IPS-20b (cell line): ENCODE results near the gene DBT.

ENCODE experiments used
- H3K27ac ChIP-seq: one replicate; pipeline ENCODE4 v1.5.1; 2013; ENCODE audit warnings: low read length
- H3K27me3 ChIP-seq: 2 replicates; pipeline ENCODE4 v1.6.1; 2013; ENCODE audit warnings: mild to moderate bottlenecking, low read length, inconsistent platforms; ENCODE audit not compliant: insufficient read depth
- H3K36me3 ChIP-seq: 2 replicates; pipeline ENCODE4 v1.6.1; 2013; ENCODE audit warnings: low read depth, mild to moderate bottlenecking, inconsistent platforms, low read length, moderate library complexity; ENCODE audit not compliant: insufficient read depth
- H3K4me1 ChIP-seq: 2 replicates; pipeline ENCODE4 v1.6.1; 2013; ENCODE audit warnings: mild to moderate bottlenecking, control low read depth, inconsistent platforms, low read length, moderate library complexity; ENCODE audit not compliant: insufficient read depth
- H3K4me3 ChIP-seq: 2 replicates; pipeline ENCODE4 v1.5.1; 2013; ENCODE audit warnings: mild to moderate bottlenecking, low read length, inconsistent platforms
- H3K9ac ChIP-seq: 2 replicates; pipeline ENCODE4 v1.6.1; 2013; ENCODE audit warnings: low read depth, mild to moderate bottlenecking, inconsistent platforms, low read length, moderate library complexity
- H3K9me3 ChIP-seq: 2 replicates; pipeline ENCODE4 v1.6.1; 2013; ENCODE audit warnings: mild to moderate bottlenecking, low read depth, low read length, inconsistent platforms; ENCODE audit not compliant: insufficient read depth

DBT gene

GRCh38 chr1:100146958-100147357, 102.7 kb downstream of the DBT start:
- Histone ChIP-seq H3K36me3 (peaks cover 61% of the 10 kb centered on the region), H3K27ac (no peak overlapping the region), H3K9me3 (no peaks in the 10 kb centered on the region), H3K4me3 (no peak overlapping the region), H3K4me1 (peaks cover 10% of the 10 kb centered on the region; the same call in 1 of the 2 replicates), H3K9ac (no peak overlapping the region), H3K27me3 (no peaks in the 10 kb centered on the region)

- H3K36me3 ChIP-seq = peaks cover 79% of the 10 kb centered on the region
- H3K9me3 ChIP-seq = no peaks in the 10 kb centered on the region
- H3K4me3 ChIP-seq = no peak overlapping the region
Observed at GRCh38 chr1:100145116-100145515, 104.5 kb downstream of the DBT start.

GRCh38 chr1:100142343-100142742, 107.3 kb downstream of the DBT start:
- Histone ChIP-seq H3K36me3 (peaks cover 93% of the 10 kb centered on the region), H3K4me3 (no peak overlapping the region), H3K9ac (no peak overlapping the region), H3K27me3 (no peaks in the 10 kb centered on the region), H3K4me1 (peaks cover 2% of the 10 kb centered on the region; the same call in 1 of the 2 replicates), H3K9me3 (no peaks in the 10 kb centered on the region), H3K27ac (no peak overlapping the region)

More at GRCh38 chr1:100145116-100145515, 104.5 kb downstream of the DBT start:
- no peak overlapping the region for H3K9ac ChIP-seq
- H3K27ac ChIP-seq = no peak overlapping the region
- peaks cover 10% of the 10 kb centered on the region; the same call in 1 of the 2 replicates for H3K4me1 ChIP-seq
- H3K27me3 ChIP-seq = no peaks in the 10 kb centered on the region

- Histone ChIP-seq H3K9me3 (no peaks in the 10 kb centered on the region), H3K4me1 (no peaks in the 10 kb centered on the region), H3K36me3 (peaks cover 95% of the 10 kb centered on the region), H3K27me3 (no peaks in the 10 kb centered on the region), H3K27ac (no peak overlapping the region), H3K9ac (no peak overlapping the region), H3K4me3 (no peak overlapping the region)
Observed at GRCh38 chr1:100141192-100141591, 108.4 kb downstream of the DBT start.

- no peak overlapping the region for H3K9ac ChIP-seq
- H3K4me1 ChIP-seq = no peaks in the 10 kb centered on the region
- no peaks in the 10 kb centered on the region for H3K27me3 ChIP-seq
- no peak overlapping the region for H3K4me3 ChIP-seq
- H3K27ac ChIP-seq = no peak overlapping the region
- no peaks in the 10 kb centered on the region for H3K9me3 ChIP-seq
- H3K36me3 ChIP-seq = peaks cover 59% of the 10 kb centered on the region
Observed at GRCh38 chr1:100137602-100138001, 112.0 kb downstream of the DBT start.
